GM18858 (cell line): Measurements from ENCODE around the gene CELF4.
A peak's percentile ranks its signal among the peaks of the same experiment; 100 is the strongest.

Source experiments
- ATAC-seq: cut with Tn5 transposase; IDR thresholded peaks from one replicate; pipeline ENCODE4 v1.9.1; 2021; ENCODE audit not compliant: unreplicated experiment

The CELF4 gene

DNA sequence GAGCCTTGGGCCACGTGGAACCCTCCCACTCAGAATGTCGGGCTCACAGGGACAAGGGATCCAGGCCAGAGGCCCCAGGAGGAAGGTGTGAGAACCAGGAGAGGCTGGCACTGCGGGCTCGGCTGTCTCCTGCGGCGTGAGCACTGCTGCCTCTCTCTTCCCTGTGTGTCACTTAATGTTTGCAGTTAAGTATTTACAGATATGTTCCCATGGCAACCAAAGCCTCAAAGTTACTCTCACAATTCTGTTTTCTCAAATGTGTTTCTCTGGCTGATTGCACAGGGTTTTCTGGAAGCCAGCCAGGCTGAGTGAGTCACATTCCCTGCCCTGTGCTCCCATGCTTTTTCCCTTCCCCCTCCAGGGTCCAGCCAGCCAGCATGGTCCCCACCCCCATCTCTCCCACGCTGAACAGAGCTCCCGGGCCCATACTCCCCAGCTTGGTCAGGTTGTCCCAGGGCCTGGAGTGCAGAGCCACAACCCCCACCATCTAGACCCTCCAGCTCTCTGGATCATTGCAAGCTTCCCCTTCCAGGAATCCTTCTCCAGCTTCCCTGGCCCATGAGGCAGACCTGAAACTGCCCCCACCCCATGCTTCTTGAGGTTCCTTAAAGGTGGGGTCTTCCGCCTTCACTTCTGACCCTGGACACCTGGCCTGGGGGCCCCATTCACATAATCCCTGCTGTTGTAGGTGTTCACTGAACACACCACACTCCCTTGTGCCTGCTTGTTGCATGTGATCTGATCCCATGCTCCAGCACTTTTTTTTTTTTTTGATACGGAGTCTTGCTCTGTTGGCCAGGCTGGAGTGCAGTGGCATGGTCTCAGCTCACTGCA, 265.9 kb downstream of the CELF4 start:
- peak; percentile 86 for ATAC-seq

DNA sequence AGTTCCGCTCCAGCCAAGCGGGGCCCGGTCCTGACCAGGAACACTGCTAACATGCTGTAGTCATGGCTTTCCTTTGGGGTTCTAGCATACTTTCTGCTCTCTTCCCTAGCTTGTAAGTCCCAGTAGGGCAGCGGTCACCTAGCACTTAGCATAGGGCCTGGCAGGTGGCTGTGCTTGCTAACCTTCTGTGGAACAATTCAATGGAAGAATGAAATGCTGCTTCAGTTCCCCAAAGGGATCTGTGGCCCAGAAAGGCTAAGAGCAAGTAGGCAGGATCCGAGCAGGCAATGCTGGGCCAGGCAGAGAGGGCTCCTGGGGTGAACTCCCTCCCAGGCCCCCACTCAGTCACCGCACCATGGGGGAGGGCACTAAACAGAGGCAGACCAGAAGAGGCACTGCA, 266.8 kb downstream of the CELF4 start:
- ATAC-seq: no peak

DNA sequence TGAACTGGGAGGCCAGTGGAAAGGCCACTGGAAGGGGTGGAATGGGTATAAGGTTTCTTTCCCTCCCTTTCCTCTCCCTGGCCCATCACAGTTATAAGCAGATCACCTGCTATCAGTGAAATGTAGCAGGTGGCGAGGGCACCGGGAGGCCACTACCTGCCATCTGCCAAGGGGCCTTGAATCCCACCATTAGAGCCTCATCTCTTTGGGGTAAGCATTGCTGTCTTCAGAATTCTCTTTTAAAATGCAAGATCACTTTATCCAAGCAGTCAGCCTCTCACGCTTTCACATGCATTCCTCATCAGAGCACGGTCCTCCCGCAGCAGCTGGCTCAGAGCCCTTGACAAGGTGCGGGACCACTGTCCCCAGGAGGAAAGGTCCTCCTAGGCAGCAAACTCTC, 268.5 kb downstream of the CELF4 start:
- ATAC-seq: no peak

DNA sequence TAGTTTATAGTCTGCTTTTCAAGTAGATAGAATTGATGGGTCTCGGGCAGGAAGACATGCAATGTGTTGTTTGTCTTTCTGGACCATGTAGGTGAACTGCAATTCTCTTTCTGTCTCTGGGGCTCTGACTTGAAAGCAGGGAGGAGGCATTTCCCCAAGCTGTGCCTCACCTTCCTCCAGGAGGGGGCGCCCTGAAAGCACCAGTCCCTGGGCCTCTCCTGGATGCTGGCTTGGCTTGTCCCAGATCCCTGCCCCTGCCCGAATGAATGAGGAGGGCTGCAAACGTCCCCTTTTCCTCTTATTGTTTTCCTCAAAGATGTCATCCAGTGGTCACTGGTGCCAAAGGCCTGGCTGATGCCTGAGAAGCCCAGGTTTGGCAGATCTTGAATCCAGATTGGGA, 270.6 kb downstream of the CELF4 start:
- ATAC-seq: no peak

DNA sequence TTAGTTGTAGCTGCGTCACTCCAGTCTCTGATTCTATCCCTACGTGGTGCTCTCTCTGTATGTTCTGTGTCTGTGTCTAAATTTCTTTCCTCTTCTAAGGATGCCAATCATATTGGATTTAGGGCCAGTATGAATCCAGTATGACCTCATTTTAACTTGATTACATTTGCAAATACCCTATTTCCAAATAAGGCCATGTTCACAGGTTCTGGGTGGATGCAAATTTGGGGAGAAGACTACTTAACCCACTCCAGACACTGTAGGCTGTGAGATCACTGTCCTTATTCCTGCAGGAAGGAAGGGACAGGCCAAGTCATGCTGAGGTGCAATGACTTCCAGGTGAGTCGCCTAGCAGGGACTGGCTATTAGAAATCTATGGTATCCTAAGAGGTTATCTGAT, 272.2 kb downstream of the CELF4 start:
- no peak for ATAC-seq

DNA sequence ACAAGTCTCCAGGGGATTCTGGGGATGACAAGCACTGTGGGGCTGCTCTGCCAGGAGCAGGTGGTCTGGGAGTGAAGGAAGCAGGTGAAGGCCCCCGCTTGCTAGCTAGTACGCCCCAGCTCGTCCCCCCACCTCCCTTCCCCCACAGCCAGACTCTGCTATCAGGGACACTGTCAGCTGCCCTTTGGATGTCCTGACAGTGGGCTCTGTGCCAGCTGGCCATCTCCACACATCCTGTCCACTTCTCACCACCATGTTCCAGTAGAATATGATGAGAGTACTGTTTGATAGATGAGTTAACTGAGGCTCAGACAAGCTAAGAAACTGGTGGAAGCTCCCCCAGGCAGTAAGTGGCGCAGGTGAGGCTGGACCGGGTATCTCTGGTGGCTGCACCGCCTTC, 276.2 kb downstream of the CELF4 start:
- ATAC-seq: no peak

DNA sequence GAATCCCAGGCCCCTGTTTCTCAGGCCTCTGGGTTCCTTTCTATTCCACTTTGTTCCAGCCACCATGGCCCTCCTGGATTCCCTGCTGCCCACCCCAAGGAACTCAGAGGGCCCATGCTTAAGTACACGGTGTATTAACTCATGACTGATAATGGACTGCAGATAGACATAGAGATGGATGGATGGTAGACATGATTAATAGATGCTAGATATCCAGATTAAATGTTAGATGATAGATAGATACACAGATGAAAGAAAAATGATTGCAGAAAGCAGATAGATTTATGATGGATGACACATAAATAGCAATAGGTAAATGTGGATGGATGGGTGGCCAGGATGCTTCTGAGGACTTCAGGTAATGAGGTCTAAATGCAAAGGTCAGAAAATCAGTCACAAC, 278.0 kb downstream of the CELF4 start:
- ATAC-seq: no peak

DNA sequence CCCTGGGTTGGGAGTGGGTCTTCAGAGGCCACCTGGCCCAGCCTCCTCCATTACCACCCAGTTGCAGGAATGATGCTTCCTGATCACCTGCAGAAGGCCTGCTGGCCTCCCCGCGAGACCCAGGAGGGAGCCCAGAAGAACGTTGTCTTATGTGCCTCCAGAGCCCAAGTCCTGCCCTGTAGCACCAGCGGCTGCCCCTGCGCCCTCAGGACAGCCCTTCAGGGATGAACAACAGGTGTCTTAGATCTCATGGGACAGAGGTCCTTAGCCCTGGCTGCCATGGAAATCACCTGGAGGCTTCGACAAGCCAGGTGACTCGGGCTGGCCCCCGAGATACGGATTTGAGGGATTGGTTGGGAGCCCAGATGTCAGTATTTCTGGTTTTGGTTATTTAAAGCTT, 278.8 kb downstream of the CELF4 start:
- ATAC-seq: no peak

DNA sequence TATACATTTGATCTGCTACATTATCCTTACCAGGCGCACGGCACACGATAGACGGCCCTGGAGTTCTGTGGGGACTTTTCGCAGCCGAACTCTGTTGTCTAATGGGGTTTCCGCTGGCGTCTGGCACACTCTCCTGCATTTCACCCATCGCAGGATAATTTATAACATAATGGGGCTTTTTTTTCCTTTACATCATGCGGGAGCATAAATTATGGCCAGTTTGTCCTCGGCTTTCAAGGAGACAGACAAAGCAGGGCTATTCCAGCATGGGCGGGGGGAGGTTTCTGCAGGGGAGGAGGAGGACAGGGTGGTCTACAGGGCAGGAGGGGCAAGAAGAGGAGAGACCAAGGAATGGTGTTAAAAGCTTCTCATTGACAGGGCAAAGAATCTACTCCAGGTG, 279.8 kb downstream of the CELF4 start:
- no peak for ATAC-seq

DNA sequence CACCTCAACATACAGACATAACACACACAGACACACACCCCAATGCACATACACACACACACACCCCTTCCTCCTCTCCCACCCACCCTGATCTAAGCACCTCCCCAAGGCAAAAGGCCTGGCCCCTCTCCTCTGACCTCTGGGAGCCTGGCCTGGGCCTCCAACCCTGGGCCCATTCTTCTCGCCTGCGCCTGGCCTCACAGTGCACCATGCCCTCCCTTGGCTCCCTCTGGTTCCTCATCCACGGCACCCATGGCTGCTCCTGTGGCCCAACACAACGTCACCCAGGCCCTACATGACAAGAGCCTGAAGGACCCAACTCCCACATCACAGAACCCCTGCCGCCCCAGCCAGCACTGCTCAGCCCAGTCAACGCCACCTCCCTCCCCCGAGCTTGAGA, 281.3 kb downstream of the CELF4 start:
- ATAC-seq: no peak

DNA sequence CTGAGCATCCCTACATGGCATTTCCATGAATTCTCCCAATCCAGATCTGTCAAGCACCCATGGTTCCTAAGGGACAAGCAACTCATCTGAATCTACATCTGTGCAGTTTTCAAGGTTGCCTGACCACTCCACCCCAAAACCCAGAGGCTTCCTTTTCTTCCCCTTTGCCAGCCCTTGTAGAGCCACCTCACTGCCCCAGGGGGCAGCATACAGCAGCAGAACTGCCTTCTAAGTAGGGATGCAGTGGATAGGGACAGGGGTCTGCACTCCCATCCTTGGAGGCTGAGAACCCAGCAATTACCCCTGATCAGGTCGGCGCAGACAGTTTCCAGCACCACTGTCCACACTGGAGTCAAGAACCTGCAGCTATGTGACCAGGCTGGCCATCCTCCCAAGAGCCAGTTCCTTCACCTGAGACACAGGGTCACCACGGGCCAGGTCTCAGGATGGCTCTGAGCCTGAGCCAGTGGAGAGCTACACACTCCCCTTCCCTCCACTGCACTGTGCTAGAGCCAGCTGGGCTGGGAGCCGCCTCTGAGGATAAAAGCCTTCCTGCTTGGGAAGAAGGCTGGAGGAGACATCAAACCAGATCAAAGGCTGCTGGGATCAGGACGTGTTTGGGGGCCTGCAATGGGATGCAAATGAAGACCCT, 283.1 kb downstream of the CELF4 start:
- no peak for ATAC-seq

DNA sequence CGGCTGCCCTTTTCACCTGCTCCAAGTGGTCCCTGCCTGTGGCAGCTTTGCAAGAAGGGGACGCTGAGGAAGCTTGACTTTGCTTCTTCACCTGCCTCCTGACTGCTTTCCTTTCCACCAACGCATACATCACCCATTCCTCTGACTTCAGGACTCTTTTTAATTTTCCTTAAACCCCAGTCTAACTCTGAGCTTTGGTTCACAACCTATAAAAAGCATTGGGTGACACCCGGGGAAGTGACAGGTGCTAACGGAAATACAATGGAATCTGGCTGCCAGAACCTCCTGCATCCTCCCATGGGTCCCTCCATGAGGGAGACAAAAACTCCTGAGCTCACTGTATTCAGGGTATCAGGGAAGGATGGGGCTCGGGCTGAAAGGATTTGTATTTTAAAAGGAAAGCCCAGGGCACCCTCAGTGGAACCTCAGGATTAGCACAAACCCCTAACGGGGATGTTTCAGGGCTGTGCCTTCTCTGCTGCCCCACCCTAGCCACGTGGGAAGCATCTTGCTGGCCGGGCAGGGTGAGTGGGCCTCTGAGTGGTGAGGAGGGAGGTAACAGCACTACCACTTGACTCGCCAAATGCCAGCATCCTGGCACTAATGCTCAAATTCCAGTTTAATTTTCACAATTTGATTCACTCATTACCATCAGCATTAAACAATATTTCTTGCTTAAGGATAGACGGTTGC, 284.8 kb downstream of the CELF4 start:
- no peak for ATAC-seq

DNA sequence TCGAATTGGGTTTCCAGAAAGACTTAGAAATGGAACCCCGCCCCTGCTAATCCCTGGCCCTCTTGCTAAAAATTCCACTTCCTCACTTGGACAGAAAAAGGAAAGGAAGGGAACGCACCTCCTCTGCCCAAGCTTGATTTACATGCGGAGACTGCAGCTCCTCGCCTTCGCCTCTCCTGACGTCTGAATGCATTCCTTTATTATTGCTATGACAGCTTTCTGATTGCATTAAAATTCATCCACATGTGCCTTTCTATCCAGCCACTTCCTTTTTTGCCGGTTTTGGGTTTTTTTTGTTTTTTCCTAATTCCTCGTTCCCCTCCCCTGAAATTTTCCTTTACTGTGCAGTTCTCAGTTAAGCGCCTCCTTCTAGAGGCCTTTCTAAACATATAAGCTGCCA, 287.8 kb downstream of the CELF4 start:
- no peak for ATAC-seq

DNA sequence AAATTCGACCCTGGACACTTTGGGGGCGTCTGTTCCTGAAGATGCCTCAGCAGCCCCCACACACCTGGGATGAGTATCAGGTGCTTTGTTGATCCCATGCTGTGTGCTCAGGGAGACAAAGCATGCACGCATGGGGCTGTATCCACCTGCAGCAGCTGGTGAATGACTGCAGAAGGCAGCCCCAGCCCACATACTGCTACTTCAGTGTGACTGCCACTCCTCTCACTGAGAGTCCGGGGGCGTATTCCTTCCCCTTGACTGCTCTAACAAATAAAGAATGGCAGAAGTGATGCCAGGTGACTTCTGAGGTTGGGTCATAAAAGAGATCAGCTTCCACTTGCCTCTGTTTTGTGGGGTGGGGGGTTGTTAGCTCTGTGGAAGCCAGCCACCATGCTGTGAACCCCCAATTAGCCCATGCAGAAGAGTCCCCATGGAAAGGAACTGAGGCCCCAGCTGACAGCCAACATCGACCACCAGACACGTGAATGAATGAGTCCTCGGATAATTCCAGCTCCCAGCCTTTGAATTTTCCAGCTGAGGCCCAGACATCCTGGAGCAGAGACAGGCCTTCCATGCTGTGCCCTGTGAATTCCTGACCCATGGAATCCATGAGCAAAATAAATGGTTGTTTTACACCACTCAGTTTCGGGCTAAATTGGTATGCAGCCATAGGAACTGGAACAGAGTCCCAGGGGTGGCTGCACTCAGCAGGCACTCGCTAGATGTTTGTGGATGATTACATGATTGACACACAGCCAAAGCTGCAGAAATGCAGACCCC, 289.3 kb downstream of the CELF4 start:
- no peak for ATAC-seq

DNA sequence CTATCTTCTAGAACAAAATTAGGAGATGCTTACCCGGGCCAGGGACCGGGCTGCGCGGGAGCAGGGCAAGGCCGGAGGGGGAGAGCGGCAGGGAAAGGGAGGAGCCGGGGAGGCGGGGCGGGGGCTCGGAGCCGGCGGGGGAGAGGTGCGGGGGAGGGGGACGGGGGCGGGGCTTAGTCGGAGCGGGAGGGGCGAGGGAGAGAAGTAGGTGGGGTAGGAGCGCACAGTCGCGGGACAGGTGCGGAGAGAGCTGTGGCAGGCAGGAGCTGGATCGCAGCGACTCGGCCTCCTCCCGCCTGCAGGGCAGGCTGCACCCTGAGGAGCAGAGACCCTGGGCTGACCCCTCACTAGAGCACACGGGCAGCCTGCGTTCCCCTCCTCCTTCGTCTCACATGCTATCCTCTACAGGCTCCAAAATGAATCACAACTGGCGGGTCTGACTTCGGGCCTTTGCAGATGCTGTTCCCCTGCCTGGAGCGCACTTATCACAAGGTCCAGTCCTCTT, 290.3 kb downstream of the CELF4 start:
- ATAC-seq: no peak

DNA sequence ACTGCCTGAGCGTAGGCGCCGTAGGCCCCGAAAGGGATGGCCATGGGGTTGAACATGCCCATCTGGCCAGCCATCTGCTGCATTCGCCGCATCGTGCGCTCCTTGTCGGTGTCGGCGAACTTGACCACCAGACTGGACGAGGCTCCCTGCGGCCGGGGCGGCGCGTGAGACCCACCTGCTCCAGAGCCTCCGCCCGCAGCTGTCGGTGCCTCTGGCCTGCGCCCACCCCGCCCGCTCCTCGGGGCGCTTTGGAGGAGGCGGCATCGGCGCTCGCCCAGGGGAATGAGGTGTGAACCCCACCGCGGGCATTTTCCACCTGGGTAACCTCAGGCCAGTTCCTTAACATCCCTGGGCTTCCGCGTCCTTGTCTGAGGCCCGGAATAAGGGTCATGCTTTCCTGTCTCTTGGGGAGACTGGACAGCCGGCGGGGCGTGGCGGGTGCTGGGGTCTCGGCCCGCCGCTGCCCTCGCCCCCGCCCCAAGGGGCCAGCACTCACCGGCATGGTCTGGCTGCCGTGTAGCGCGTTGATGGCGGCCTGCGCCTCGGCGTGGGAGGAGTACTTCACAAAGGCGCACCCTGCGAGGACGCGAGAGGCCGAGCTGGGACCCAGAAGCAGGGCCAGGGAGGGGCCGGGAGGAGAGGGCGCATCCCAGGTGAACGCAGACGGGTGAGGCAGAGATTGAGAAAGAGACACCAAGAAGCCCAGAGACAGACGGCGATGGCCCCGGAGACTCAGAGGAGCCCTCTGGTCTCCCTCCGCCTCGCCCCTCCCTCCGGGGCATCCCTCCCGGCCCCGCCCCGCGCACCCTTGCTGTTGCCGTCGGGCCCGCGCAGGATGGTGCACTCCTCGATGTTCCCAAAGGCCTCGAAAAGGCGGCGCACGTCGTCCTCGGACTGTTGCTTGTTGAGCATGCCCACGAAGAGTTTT, 291.0 kb downstream of the CELF4 start:
- ATAC-seq: no peak

DNA sequence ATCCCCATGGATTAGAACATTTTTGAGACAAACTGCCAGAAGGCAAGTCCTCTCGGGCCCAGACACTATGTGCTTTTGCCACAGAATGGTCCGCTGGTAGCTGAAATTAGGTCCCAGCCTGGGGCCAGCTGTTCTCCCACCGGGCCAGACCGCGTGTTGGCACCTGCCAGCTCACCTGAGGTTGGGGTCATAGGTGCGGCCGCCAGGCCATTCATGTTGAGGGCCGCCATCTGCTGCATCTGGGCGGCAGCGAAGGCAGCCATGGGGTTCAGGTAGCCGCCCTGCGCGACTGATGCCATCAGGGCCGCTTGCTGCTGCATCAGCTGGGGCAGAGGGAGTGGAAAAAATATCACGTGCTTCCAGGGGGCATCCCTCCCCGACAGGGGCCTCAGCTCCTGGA, 292.8 kb downstream of the CELF4 start:
- no peak for ATAC-seq

DNA sequence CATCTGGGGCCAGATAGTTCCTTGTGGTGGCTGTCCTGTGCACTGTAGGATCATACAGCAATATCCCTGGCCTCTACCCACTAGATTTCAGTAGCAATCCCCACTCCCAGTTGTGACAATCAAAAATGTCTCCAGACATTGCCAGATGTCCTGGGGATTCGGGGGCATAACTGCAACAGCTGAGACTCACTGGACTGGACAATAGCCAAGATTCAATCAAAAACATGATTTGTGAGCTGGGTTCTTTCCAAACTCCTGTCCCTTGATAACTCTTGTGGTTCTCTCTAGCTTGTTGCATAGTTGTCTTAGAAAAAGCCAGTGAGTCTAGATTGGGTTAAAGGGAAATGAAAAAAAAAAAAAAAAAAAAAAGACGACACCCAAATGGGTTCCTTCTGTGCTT, 293.4 kb downstream of the CELF4 start:
- no peak for ATAC-seq

DNA sequence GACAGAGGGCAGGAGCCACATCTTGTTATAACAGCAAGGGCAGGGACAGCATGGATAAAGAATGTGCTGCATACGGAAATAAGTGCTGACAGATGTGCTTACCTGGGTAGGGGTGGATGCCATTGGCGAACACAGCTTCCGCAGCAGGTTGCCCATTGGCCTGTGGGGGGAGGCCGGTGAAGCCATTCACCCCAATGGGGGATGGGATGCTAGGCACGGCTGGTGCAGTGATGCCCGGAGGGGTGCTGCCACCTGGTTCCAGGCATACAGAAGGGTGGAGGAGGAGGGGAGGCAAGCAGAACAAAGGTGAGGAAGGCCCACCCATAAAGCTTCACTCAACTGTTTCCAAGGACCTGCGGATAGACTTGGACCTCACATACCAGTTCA, 294.9 kb downstream of the CELF4 start:
- no peak for ATAC-seq

DNA sequence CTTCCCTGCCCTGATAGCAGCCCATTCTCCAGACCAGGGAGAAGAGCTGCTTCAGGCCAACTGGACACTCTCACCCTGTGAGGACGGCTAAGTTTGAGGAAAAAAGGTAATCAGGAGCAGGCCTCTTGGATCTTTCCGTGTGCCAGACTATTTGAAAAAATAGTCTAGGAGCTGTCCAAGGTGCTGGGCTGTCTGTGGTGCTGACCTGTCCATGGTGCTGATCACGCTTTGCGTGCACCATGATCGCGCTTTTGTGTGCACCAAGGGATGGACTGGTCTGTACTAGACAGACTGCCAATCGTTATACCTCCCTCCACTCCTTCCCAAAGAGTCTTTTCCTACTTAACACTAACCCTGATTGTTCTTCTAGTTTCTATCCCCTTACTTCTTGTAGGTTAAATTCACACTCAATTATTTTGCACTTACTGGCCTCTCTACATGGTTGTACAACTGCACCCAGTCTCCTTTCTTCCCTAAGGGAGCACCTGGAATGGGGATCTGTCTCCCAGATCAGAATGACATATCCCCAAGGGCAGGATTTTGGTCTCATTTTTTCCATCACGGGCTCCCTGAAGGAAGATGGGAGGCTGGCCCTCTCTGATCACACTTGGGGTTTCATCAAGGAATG, 295.4 kb downstream of the CELF4 start:
- ATAC-seq: no peak
